ENCODE measurements around the gene FOXP1. TPM values are rescaled to one million over a fixed set of nuclear protein-coding genes. Genes with fewer than 3 reads are reported as not detected.

The FOXP1 gene
- total and polyA plus RNA-seq, 9 of the 15 experiments (the other 6 are each of a cell fraction or from before 2014, with no cell fraction given), result 7.7 to 34.5 (median 13.7) TPM

DNA sequence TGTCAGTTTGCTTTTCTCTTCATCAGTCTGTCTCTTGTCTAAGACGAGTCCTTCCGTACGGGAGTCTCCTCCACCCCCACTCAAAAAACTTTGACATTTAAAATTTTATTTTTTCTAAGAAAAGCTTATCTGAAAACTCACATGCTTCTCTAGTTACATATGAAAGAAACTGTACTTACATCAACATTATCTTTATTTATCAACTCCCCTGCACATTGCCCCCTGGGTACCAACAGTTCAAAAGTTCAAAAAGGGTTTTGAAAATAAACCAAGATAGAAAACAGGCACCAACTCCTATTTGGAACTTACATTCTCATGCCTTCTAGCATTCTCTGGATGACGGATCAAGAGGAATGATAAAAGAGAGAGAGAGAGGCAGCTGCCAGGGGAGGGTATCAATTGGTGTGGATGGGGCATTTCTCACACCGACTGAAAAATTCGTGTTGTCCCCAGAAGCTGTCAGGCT is 182.5 kb downstream of the FOXP1 start (continued):
- TF ChIP-seq, protein P1, sequence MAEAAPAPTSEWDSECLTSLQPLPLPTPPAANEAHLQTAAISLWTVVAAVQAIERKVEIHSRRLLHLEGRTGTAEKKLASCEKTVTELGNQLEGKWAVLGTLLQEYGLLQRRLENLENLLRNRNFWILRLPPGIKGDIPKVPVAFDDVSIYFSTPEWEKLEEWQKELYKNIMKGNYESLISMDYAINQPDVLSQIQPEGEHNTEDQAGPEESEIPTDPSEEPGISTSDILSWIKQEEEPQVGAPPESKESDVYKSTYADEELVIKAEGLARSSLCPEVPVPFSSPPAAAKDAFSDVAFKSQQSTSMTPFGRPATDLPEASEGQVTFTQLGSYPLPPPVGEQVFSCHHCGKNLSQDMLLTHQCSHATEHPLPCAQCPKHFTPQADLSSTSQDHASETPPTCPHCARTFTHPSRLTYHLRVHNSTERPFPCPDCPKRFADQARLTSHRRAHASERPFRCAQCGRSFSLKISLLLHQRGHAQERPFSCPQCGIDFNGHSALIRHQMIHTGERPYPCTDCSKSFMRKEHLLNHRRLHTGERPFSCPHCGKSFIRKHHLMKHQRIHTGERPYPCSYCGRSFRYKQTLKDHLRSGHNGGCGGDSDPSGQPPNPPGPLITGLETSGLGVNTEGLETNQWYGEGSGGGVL (CRISPR knock-in tag; IDR thresholded peaks at IDR 0.05), result no peak
- TF ChIP-seq RCOR1 (IDR thresholded peaks at IDR 0.05; ENCODE audit: borderline replicate concordance in 1 of 2, low read depth in 2 of 2, low read length in 2 of 2) (peak in 1 of 2 experiments; percentile 32; a peak in 1 of 4 replicates), SMAD2 (IDR thresholded peaks at IDR 0.05; ENCODE audit: low read depth, low read length) (no peak), ATF1 (CRISPR knock-in tag; IDR thresholded peaks at IDR 0.05) (no peak), ATF1 (tag; IDR thresholded peaks at IDR 0.05) (no peak), HDAC8 (tag; IDR thresholded peaks at IDR 0.05) (no peak), U2AF1 (optimal IDR thresholded peaks at IDR 0.05; ENCODE audit: low read depth, low read length) (no peak), SLC30A9 (CRISPR knock-in tag; IDR thresholded peaks at IDR 0.05) (no peak), HDAC3 (IDR thresholded peaks at IDR 0.05; ENCODE audit: borderline replicate concordance, partially characterized antibody) (peak; percentile 53), KHSRP (IDR thresholded peaks at IDR 0.05) (no peak), MYBL2 (IDR thresholded peaks at IDR 0.05; ENCODE audit: low read depth) (peak; percentile 14; the same call in 1 of the 2 replicates), MYBL2 (CRISPR knock-in tag; IDR thresholded peaks at IDR 0.05; ENCODE audit: borderline replicate concordance) (no peak), SMAD3 (CRISPR knock-in tag; conservative IDR thresholded peaks at IDR 0.05) (no peak), SNRNP70 (optimal IDR thresholded peaks at IDR 0.05; ENCODE audit: low read depth, low read length) (no peak), ZNF561 (CRISPR knock-in tag; conservative IDR thresholded peaks at IDR 0.05) (no peak), RAD51 (IDR thresholded peaks at IDR 0.05; ENCODE audit: borderline replicate concordance, low read depth) (no peak), MCM2 (IDR thresholded peaks at IDR 0.05; ENCODE audit: low read depth) (no peak), GATA2 (CRISPR knock-in tag; IDR thresholded peaks at IDR 0.05) (0 out of 2 replicates have a peak, but pooled peaks have one; percentile 26), ZNF174 (CRISPR knock-in tag; IDR thresholded peaks at IDR 0.05) (no peak)
- TF ChIP-seq, protein P2, sequence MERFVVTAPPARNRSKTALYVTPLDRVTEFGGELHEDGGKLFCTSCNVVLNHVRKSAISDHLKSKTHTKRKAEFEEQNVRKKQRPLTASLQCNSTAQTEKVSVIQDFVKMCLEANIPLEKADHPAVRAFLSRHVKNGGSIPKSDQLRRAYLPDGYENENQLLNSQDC (CRISPR knock-in tag; IDR thresholded peaks at IDR 0.05), result no peak
- TF ChIP-seq, protein P3, sequence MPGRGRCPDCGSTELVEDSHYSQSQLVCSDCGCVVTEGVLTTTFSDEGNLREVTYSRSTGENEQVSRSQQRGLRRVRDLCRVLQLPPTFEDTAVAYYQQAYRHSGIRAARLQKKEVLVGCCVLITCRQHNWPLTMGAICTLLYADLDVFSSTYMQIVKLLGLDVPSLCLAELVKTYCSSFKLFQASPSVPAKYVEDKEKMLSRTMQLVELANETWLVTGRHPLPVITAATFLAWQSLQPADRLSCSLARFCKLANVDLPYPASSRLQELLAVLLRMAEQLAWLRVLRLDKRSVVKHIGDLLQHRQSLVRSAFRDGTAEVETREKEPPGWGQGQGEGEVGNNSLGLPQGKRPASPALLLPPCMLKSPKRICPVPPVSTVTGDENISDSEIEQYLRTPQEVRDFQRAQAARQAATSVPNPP (IDR thresholded peaks at IDR 0.05; ENCODE audit: borderline replicate concordance, insufficient read depth, insufficient read length), result no peak
- TF ChIP-seq, protein P4, sequence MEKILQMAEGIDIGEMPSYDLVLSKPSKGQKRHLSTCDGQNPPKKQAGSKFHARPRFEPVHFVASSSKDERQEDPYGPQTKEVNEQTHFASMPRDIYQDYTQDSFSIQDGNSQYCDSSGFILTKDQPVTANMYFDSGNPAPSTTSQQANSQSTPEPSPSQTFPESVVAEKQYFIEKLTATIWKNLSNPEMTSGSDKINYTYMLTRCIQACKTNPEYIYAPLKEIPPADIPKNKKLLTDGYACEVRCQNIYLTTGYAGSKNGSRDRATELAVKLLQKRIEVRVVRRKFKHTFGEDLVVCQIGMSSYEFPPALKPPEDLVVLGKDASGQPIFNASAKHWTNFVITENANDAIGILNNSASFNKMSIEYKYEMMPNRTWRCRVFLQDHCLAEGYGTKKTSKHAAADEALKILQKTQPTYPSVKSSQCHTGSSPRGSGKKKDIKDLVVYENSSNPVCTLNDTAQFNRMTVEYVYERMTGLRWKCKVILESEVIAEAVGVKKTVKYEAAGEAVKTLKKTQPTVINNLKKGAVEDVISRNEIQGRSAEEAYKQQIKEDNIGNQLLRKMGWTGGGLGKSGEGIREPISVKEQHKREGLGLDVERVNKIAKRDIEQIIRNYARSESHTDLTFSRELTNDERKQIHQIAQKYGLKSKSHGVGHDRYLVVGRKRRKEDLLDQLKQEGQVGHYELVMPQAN (IDR thresholded peaks at IDR 0.05; ENCODE audit: borderline replicate concordance), result no peak
- TF ChIP-seq, protein P5, sequence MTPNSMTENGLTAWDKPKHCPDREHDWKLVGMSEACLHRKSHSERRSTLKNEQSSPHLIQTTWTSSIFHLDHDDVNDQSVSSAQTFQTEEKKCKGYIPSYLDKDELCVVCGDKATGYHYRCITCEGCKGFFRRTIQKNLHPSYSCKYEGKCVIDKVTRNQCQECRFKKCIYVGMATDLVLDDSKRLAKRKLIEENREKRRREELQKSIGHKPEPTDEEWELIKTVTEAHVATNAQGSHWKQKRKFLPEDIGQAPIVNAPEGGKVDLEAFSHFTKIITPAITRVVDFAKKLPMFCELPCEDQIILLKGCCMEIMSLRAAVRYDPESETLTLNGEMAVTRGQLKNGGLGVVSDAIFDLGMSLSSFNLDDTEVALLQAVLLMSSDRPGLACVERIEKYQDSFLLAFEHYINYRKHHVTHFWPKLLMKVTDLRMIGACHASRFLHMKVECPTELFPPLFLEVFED (CRISPR knock-in tag; conservative IDR thresholded peaks at IDR 0.05), result no peak
